ENCODE results near the gene TNFRSF8.

The TNFRSF8 gene

GRCh38 chr1:12179676-12180075 lies 116.6 kb downstream of the TNFRSF8 start:
- DNase-seq (ENCODE audit: low read depth) = no peak
- no peak overlapping the region for H3K4me3 ChIP-seq (ENCODE audit: low read depth, low read length)
- no peak for TF ChIP-seq CTCF (IDR thresholded peaks at IDR 0.05; ENCODE audit: low read depth, low read length, missing control alignments)

GRCh38 chr1:12180315-12180714 lies 117.2 kb downstream of the TNFRSF8 start:
- DNase-seq (ENCODE audit: low read depth) = no peak
- TF ChIP-seq CTCF (IDR thresholded peaks at IDR 0.05; ENCODE audit: low read depth, low read length, missing control alignments) = no peak
- no peak overlapping the region for H3K4me3 ChIP-seq (ENCODE audit: low read depth, low read length)

GRCh38 chr1:12180903-12181302 lies 117.8 kb downstream of the TNFRSF8 start:
- no peak for TF ChIP-seq CTCF (IDR thresholded peaks at IDR 0.05; ENCODE audit: low read depth, low read length, missing control alignments)
- DNase-seq (ENCODE audit: low read depth) = no peak
- H3K4me3 ChIP-seq (ENCODE audit: low read depth, low read length) = no peak overlapping the region

- no peak for TF ChIP-seq CTCF (IDR thresholded peaks at IDR 0.05; ENCODE audit: low read depth, low read length, missing control alignments)
- DNase-seq (ENCODE audit: low read depth) = no peak
- H3K4me3 ChIP-seq (ENCODE audit: low read depth, low read length) = no peak overlapping the region
These were observed 118.5 kb downstream of the TNFRSF8 start for GRCh38 chr1:12181568-12181967.

GRCh38 chr1:12182410-12182984 lies 119.4 kb downstream of the TNFRSF8 start:
- no peak overlapping the region for H3K4me3 ChIP-seq (ENCODE audit: low read depth, low read length)
- DNase-seq (ENCODE audit: low read depth) = no peak
- TF ChIP-seq CTCF (IDR thresholded peaks at IDR 0.05; ENCODE audit: low read depth, low read length, missing control alignments) = no peak

- TF ChIP-seq CTCF (IDR thresholded peaks at IDR 0.05; ENCODE audit: low read depth, low read length, missing control alignments) = no peak
- DNase-seq (ENCODE audit: low read depth) = no peak
- no peak overlapping the region for H3K4me3 ChIP-seq (ENCODE audit: low read depth, low read length)
These were observed 120.1 kb downstream of the TNFRSF8 start for GRCh38 chr1:12183095-12183794.

All from GM12864 (cell line).